Measurements from ENCODE around the gene UBL3. TPM values are rescaled to one million over a fixed set of nuclear protein-coding genes. Genes with fewer than 3 reads are reported as not detected.

UBL3 gene
- total and polyA plus RNA-seq, 10 of the 15 experiments (the other 5 are each of a cell fraction or from before 2014, with no cell fraction given) = 5.5 to 13.7 (median 10.6) TPM

- no peak for TF ChIP-seq ZZZ3 (IDR thresholded peaks at IDR 0.05; ENCODE audit: control insufficient read depth, insufficient read length, low read depth)
- TF ChIP-seq, protein P1, sequence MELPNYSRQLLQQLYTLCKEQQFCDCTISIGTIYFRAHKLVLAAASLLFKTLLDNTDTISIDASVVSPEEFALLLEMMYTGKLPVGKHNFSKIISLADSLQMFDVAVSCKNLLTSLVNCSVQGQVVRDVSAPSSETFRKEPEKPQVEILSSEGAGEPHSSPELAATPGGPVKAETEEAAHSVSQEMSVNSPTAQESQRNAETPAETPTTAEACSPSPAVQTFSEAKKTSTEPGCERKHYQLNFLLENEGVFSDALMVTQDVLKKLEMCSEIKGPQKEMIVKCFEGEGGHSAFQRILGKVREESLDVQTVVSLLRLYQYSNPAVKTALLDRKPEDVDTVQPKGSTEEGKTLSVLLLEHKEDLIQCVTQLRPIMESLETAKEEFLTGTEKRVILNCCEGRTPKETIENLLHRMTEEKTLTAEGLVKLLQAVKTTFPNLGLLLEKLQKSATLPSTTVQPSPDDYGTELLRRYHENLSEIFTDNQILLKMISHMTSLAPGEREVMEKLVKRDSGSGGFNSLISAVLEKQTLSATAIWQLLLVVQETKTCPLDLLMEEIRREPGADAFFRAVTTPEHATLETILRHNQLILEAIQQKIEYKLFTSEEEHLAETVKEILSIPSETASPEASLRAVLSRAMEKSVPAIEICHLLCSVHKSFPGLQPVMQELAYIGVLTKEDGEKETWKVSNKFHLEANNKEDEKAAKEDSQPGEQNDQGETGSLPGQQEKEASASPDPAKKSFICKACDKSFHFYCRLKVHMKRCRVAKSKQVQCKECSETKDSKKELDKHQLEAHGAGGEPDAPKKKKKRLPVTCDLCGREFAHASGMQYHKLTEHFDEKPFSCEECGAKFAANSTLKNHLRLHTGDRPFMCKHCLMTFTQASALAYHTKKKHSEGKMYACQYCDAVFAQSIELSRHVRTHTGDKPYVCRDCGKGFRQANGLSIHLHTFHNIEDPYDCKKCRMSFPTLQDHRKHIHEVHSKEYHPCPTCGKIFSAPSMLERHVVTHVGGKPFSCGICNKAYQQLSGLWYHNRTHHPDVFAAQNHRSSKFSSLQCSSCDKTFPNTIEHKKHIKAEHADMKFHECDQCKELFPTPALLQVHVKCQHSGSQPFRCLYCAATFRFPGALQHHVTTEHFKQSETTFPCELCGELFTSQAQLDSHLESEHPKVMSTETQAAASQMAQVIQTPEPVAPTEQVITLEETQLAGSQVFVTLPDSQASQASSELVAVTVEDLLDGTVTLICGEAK (IDR thresholded peaks at IDR 0.05; ENCODE audit: borderline replicate concordance) = no peak
These were observed 7.8 kb upstream of the UBL3 start (continued) for GRCh38 chr13:29858231-29858630.

DNA sequence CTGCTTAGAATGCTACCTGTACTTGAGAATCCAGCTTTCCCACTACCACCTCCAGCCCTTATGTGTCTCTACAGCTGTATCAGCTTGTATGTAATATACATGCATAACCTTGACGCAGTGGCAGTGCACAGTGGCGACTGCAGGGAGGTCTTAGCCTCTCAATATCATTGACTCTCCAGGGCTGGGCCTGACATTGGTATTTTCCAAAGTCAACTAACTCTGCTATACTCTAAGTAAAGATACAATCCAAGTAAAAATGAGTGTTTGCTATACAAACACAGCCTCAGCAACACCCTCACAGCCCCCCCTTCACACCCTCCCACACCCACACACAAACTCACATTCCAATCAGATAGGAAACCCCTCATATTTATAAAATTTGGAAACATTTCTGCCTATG, 6.7 kb upstream of the UBL3 start:
- no peak for DNase-seq (ENCODE audit: low read depth, low spot score)
- intact Hi-C loops (cut with micrococcal nuclease; ENCODE audit: unreplicated experiment) = no loop called here
- TF ChIP-seq POLR2AphosphoS5 (IDR thresholded peaks at IDR 0.05; ENCODE audit: low read length) (no peak), TCF3 (IDR thresholded peaks at IDR 0.05; ENCODE audit: borderline replicate concordance, insufficient read depth, low read depth, low read length) (no peak), HDGF (IDR thresholded peaks at IDR 0.05) (no peak), STAT1 (conservative IDR thresholded peaks at IDR 0.05) (no peak), HDAC2 (IDR thresholded peaks at IDR 0.05) (no peak), SUZ12 (IDR thresholded peaks at IDR 0.05; ENCODE audit: unreplicated experiment) (no peak), SREBF2 (IDR thresholded peaks at IDR 0.05; ENCODE audit: low read length) (no peak), EZH2 (IDR thresholded peaks at IDR 0.05; ENCODE audit: borderline replicate concordance, control insufficient read depth, low read depth, low read length) (no peak), BMI1 (IDR thresholded peaks at IDR 0.05; ENCODE audit: borderline replicate concordance) (no peak), PAX8 (IDR thresholded peaks at IDR 0.05) (no peak)
- TF ChIP-seq, protein P1 (IDR thresholded peaks at IDR 0.05; ENCODE audit: borderline replicate concordance) = no peak
- TF ChIP-seq, protein P2, sequence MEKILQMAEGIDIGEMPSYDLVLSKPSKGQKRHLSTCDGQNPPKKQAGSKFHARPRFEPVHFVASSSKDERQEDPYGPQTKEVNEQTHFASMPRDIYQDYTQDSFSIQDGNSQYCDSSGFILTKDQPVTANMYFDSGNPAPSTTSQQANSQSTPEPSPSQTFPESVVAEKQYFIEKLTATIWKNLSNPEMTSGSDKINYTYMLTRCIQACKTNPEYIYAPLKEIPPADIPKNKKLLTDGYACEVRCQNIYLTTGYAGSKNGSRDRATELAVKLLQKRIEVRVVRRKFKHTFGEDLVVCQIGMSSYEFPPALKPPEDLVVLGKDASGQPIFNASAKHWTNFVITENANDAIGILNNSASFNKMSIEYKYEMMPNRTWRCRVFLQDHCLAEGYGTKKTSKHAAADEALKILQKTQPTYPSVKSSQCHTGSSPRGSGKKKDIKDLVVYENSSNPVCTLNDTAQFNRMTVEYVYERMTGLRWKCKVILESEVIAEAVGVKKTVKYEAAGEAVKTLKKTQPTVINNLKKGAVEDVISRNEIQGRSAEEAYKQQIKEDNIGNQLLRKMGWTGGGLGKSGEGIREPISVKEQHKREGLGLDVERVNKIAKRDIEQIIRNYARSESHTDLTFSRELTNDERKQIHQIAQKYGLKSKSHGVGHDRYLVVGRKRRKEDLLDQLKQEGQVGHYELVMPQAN (conservative IDR thresholded peaks at IDR 0.05) = no peak

More for the DNA sequence above, 6.7 kb upstream of the UBL3 start:
- H2AFZ ChIP-seq (ENCODE audit: control insufficient read depth, low read depth, low read length) = no peak overlapping the region
- SMC1A ChIA-PET (ENCODE audit: uncharacterized antibody, unreplicated experiment) = no interaction called here
- POLR2A ChIA-PET = no interaction called here
- no peak overlapping the region for H3K27ac ChIP-seq (ENCODE audit: control insufficient read depth, insufficient read depth)
- RAD21 ChIA-PET (ENCODE audit: unreplicated experiment) = no interaction called here
- H3K4me2 ChIP-seq (ENCODE audit: control insufficient read depth, insufficient read depth) = no peak overlapping the region
- no peaks in the 10 kb centered on the region; a peak in 1 of 4 replicates for H3K27me3 ChIP-seq (replicated peaks in 1 of 2; ENCODE audit: control insufficient read depth in 2 of 2, insufficient read depth in 2 of 2, low read length in 1 of 2)
- CTCF ChIA-PET = no interaction called here
- H3K4me1 ChIP-seq (ENCODE audit: control insufficient read depth, insufficient read depth, low read length) = no peaks in the 10 kb centered on the region
- no peaks in the 10 kb centered on the region for H3K79me2 ChIP-seq (ENCODE audit: control insufficient read depth, insufficient read depth, low read length)
- no peak for ATAC-seq
- H3K36me3 ChIP-seq (ENCODE audit: control insufficient read depth in 2 of 2, insufficient read depth in 2 of 2, low read length in 1 of 2) = no peaks in the 10 kb centered on the region
- in situ Hi-C loops (cut with MboI) = no loop called here
- no peak overlapping the region for H3K4me3 ChIP-seq
- H3K9ac ChIP-seq (ENCODE audit: control insufficient read depth, insufficient read depth, low read length) = no peak overlapping the region
- no peaks in the 10 kb centered on the region for H3K9me3 ChIP-seq (replicated peaks; ENCODE audit: control insufficient read depth, insufficient read depth, low read length)
- no peak for FAIRE-seq
- BruUV-seq (replicated peaks) = no TSS peak
- H4K20me1 ChIP-seq (ENCODE audit: control insufficient read depth, insufficient read depth) = no peaks in the 10 kb centered on the region
- WGBS (ENCODE audit: insufficient coverage, insufficient replicate concordance, low lambda C conversion rate, missing lambda C conversion rate) = 89% methylated on average over 2 of the region's 2 CpGs
